Measurements from ENCODE around the gene KCNB1.

GRCh38 chr20:49316704-49317103, 165.8 kb downstream of the KCNB1 start:
- TF ChIP-seq MYC (IDR thresholded peaks at IDR 0.05; ENCODE audit: low read depth, low read length) (no peak), CTCF (IDR thresholded peaks at IDR 0.05; ENCODE audit: low read depth, low read length) (no peak), POLR2A (IDR thresholded peaks at IDR 0.05; ENCODE audit: extremely low read depth, insufficient read length) (no peak)

Measured in NB4 (cell line).